Measurements from ENCODE around the gene CCDC192.

DNA sequence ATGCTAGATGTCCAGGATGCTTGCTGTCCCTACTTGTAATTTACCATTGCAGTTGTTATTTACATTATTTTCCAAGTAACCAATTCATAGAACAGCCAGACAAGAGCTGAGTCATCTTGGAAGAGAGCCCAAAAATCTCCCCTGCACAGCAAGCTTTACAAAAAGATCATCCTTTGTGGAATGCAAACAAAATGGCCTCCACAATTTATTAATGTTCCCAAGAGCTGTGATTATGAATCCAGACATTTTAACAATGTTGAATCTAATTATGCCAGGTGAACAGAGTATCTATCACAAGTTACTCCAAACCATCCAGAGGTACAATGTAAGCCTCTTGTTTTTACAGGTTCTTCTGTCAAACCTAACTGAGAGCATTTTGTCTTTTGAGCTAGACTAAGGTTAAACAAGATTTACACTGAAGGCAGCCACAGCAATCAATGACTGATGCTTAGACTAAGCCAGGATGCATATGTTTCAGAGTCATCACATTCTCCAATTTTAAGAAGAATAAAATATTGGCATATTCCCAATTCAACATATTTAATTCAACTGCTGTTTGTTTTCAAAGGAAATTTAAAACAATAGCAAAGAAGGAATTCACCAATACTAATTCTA, 285.1 kb downstream of the CCDC192 start:
- TF ChIP-seq, protein P1, sequence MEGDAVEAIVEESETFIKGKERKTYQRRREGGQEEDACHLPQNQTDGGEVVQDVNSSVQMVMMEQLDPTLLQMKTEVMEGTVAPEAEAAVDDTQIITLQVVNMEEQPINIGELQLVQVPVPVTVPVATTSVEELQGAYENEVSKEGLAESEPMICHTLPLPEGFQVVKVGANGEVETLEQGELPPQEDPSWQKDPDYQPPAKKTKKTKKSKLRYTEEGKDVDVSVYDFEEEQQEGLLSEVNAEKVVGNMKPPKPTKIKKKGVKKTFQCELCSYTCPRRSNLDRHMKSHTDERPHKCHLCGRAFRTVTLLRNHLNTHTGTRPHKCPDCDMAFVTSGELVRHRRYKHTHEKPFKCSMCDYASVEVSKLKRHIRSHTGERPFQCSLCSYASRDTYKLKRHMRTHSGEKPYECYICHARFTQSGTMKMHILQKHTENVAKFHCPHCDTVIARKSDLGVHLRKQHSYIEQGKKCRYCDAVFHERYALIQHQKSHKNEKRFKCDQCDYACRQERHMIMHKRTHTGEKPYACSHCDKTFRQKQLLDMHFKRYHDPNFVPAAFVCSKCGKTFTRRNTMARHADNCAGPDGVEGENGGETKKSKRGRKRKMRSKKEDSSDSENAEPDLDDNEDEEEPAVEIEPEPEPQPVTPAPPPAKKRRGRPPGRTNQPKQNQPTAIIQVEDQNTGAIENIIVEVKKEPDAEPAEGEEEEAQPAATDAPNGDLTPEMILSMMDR (IDR thresholded peaks at IDR 0.05) = no peak
- no peak for TF ChIP-seq POLR2A (IDR thresholded peaks at IDR 0.05)

Data from tibial nerve (tissue), 3 donors.